Naive thymus-derived CD4-positive, alpha-beta T cell (primary cell): ENCODE data around the gene SLC27A6. TPM values are rescaled to one million over a fixed set of nuclear protein-coding genes. Genes with fewer than 3 reads are reported as not detected.
"Not testable (repeated sequence)": the region's sequence is repeated elsewhere in the genome, so short reads cannot be mapped to it uniquely, and the experiment has no call there.

Source experiments
- ATAC-seq: fragments of 150-1000 bp; cut with Tn5 transposase; 2 replicates; pipeline ENCODE4 v1.10.0; 2021; ENCODE audit warnings: mild to moderate bottlenecking, moderate library complexity
- CTCF ChIA-PET: fragments of 350-600 bp; sonication (Branson Sonifier 250); formaldehyde crosslinking; loops from one replicate; lab custom pipeline; 2021; ENCODE audit warnings: antibody characterized with exemption; lab: Charles Lee
- POLR2A ChIA-PET: fragments of 350-600 bp; sonication (Branson Sonifier 250); formaldehyde crosslinking; loops from one replicate; lab custom pipeline; 2021; ENCODE audit warnings: antibody characterized with exemption, inconsistent platforms; lab: Charles Lee
- DNase-seq, 9 donors: peaks; one replicate each; pipeline versions ENCODE4 v3.0.0 to v3.0.0-alpha.2; 2020 to 2022; ENCODE audit warnings: mixed read lengths in 1 of 9
- H3K27ac ChIP-seq: one replicate; pipeline ENCODE4 v1.7.0; 2013; ENCODE audit warnings: mild to moderate bottlenecking, low read depth, low read length, moderate library complexity
- H3K27me3 ChIP-seq, 2 donors: one replicate each; pipeline ENCODE4 v1.7.0; 2013; ENCODE audit warnings: low read length in 2 of 2, mild to moderate bottlenecking in 2 of 2, moderate library complexity in 2 of 2; ENCODE audit not compliant: control insufficient read depth in 2 of 2, insufficient read depth in 2 of 2
- H3K36me3 ChIP-seq, 3 experiments: 1 replicate in 2 of 3; 2 replicates in 1 of 3; pipeline ENCODE4 v1.7.0; 2013; ENCODE audit warnings: low read length in 3 of 3, mild to moderate bottlenecking in 3 of 3, moderate library complexity in 1 of 3; ENCODE audit not compliant: insufficient read depth in 3 of 3, control insufficient read depth in 2 of 3
- H3K4me1 ChIP-seq, 2 donors: one replicate each; pipeline ENCODE4 v1.7.0; 2013; ENCODE audit warnings: low read length in 2 of 2, mild to moderate bottlenecking in 2 of 2, moderate library complexity in 1 of 2; ENCODE audit not compliant: control insufficient read depth in 2 of 2, insufficient read depth in 2 of 2
- H3K4me3 ChIP-seq: 2 replicates; pipeline ENCODE4 v1.7.0; 2013; ENCODE audit warnings: mild to moderate bottlenecking, low read length
- H3K9me3 ChIP-seq, 3 experiments: 1 replicate in 2 of 3; 2 replicates in 1 of 3; pipeline ENCODE4 v1.7.0; 2013; ENCODE audit warnings: low read length in 3 of 3; ENCODE audit not compliant: control insufficient read depth in 2 of 3
- H3K27ac Mint-ChIP-seq, 9 donors: one replicate each; pipeline ENCODE4 v1.8.0; 2020 to 2022; ENCODE audit warnings: mixed read lengths in 9 of 9, mild to moderate bottlenecking in 8 of 9, moderate library complexity in 5 of 9, inconsistent platforms in 2 of 9
- H3K27me3 Mint-ChIP-seq, 5 donors: one replicate each; pipeline ENCODE4 v1.8.0; 2021 to 2022; ENCODE audit warnings: mixed read lengths in 5 of 5, mild to moderate bottlenecking in 1 of 5
- H3K36me3 Mint-ChIP-seq, 5 donors: one replicate each; pipeline ENCODE4 v1.8.0; 2020 to 2022; ENCODE audit warnings: mixed read lengths in 5 of 5, mild to moderate bottlenecking in 3 of 5, inconsistent platforms in 1 of 5
- H3K4me1 Mint-ChIP-seq, 7 donors: one replicate each; pipeline ENCODE4 v1.8.0; 2020 to 2022; ENCODE audit warnings: mixed read lengths in 7 of 7, mild to moderate bottlenecking in 3 of 7, inconsistent platforms in 1 of 7
- H3K4me3 Mint-ChIP-seq, 10 donors: one replicate each; pipeline ENCODE4 v1.8.0; 2020 to 2022; ENCODE audit warnings: mild to moderate bottlenecking in 10 of 10, mixed read lengths in 10 of 10, moderate library complexity in 6 of 10, inconsistent platforms in 2 of 10
- H3K9me3 Mint-ChIP-seq, 11 donors: one replicate each; pipeline ENCODE4 v1.8.0; 2020 to 2022; ENCODE audit warnings: mixed read lengths in 11 of 11, mild to moderate bottlenecking in 4 of 11, inconsistent platforms in 1 of 11, moderate library complexity in 1 of 11
- intact Hi-C, 2 donors: fragments of 100-400 bp; cut with micrococcal nuclease; formaldehyde crosslinking; loops; one replicate each; pipeline ENCODE4 v1.15.1; 2023
- polyA plus RNA-seq, 2 donors: library from polyadenylated mRNA; unstranded; fragments of 300-500 nt; fragmentation: Illumina TruSeq; gene quantifications; one replicate each; pipeline ENCODE4 v1.2.3, GENCODE V29; 2021
- total RNA-seq, 6 experiments: library from RNA in 5 of 6; stranded (reverse) in 5 of 6; gene quantifications; 1 replicate in 5 of 6; 2 replicates in 1 of 6; pipeline ENCODE4 v1.2.3 and lab custom pipeline; 2021 to 2026

SLC27A6 gene
- total and polyA plus RNA-seq, 7 experiments from 2014 or later, result not detected

GRCh38 chr5:129036257-129036656, 71.0 kb downstream of the SLC27A6 start:
- H3K4me1 Mint-ChIP-seq, ATAC-seq: not testable (repeated sequence)
- CTCF ChIA-PET, result interaction anchor here (0.6 kb wide), 1 partner anchor 301 kb away, joined by 3 read pairs; no protein-coding TSS in a partner anchor

GRCh38 chr5:129041196-129041881, 76.1 kb downstream of the SLC27A6 start:
- H3K27ac Mint-ChIP-seq, result no peak overlapping the region
- no peaks in the 10 kb centered on the region for H3K4me1 Mint-ChIP-seq
- Histone ChIP-seq H3K36me3 (no peaks in the 10 kb centered on the region), H3K9me3 (no peaks in the 10 kb centered on the region), H3K4me3 (no peak overlapping the region), H3K27ac (no peak overlapping the region), H3K27me3 (no peaks in the 10 kb centered on the region), H3K4me1 (no peaks in the 10 kb centered on the region)
- H3K27me3 Mint-ChIP-seq, result peaks cover 0 to 18% (median 5%) of the 10 kb centered on the region in 5 donors
- ATAC-seq, result no peak
- CTCF ChIA-PET, result no interaction called here
- POLR2A ChIA-PET, result no interaction called here
- intact Hi-C loops, result no loop called here
- H3K9me3 Mint-ChIP-seq, result peaks cover 0 to 35% (median 11%) of the 10 kb centered on the region in 11 donors
- DNase-seq, result no peak
- no peak overlapping the region for H3K4me3 Mint-ChIP-seq
- peaks cover 0 to 8% (median 0%) of the 10 kb centered on the region in 5 donors for H3K36me3 Mint-ChIP-seq

More at GRCh38 chr5:129036257-129036656, 71.0 kb downstream of the SLC27A6 start:
- H3K9me3 Mint-ChIP-seq, intact Hi-C loops, H3K27me3 ChIP-seq, H3K4me3 ChIP-seq, H3K36me3 ChIP-seq, H3K9me3 ChIP-seq, H3K4me1 ChIP-seq, H3K36me3 Mint-ChIP-seq, DNase-seq, H3K27ac ChIP-seq, H3K4me3 Mint-ChIP-seq, POLR2A ChIA-PET, H3K27ac Mint-ChIP-seq: not testable (repeated sequence)
- peaks cover 0 to 29% (median 18%) of the 10 kb centered on the region in 5 donors for H3K27me3 Mint-ChIP-seq

- ATAC-seq, result no peak
- no peaks in the 10 kb centered on the region for H3K4me1 ChIP-seq
- peaks cover 0 to 18% (median 5%) of the 10 kb centered on the region in 5 donors for H3K27me3 Mint-ChIP-seq
- no peaks in the 10 kb centered on the region for H3K4me1 Mint-ChIP-seq
- ChIA-PET CTCF (no interaction called here), POLR2A (no interaction called here)
- no peaks in the 10 kb centered on the region for H3K27me3 ChIP-seq
- peaks cover 0 to 8% (median 0%) of the 10 kb centered on the region in 5 donors for H3K36me3 Mint-ChIP-seq
- peaks cover 0 to 35% (median 12%) of the 10 kb centered on the region in 11 donors for H3K9me3 Mint-ChIP-seq
- H3K9me3 ChIP-seq, result no peaks in the 10 kb centered on the region
- no peaks in the 10 kb centered on the region for H3K36me3 ChIP-seq
- H3K4me3 ChIP-seq, result no peak overlapping the region
- no peak overlapping the region for H3K27ac ChIP-seq
- no peak for DNase-seq
- intact Hi-C loops, result no loop called here
- no peak overlapping the region for H3K4me3 Mint-ChIP-seq
- no peak overlapping the region for H3K27ac Mint-ChIP-seq
These were observed 77.0 kb downstream of the SLC27A6 start for GRCh38 chr5:129042306-129042705.

- Histone ChIP-seq H3K9me3 (no peaks in the 10 kb centered on the region), H3K36me3 (no peaks in the 10 kb centered on the region), H3K27me3 (no peaks in the 10 kb centered on the region), H3K4me1 (no peaks in the 10 kb centered on the region), H3K4me3 (no peak overlapping the region), H3K27ac (no peak overlapping the region)
- H3K27me3 Mint-ChIP-seq, result peaks cover 0 to 10% (median 4%) of the 10 kb centered on the region in 5 donors
- H3K27ac Mint-ChIP-seq, result no peak overlapping the region
- intact Hi-C loops, result no loop called here
- DNase-seq (no peak), ATAC-seq (no peak)
- H3K9me3 Mint-ChIP-seq, result peaks cover 0 to 35% (median 12%) of the 10 kb centered on the region in 11 donors
- CTCF ChIA-PET, result no interaction called here
- POLR2A ChIA-PET, result no interaction called here
- H3K36me3 Mint-ChIP-seq, result peaks cover 0 to 8% (median 0%) of the 10 kb centered on the region in 5 donors
- H3K4me1 Mint-ChIP-seq, result no peaks in the 10 kb centered on the region
- H3K4me3 Mint-ChIP-seq, result no peak overlapping the region
These were observed 78.6 kb downstream of the SLC27A6 start for GRCh38 chr5:129043894-129044293.

- Histone ChIP-seq H3K9me3 (no peaks in the 10 kb centered on the region), H3K4me3 (no peak overlapping the region), H3K27me3 (no peaks in the 10 kb centered on the region), H3K4me1 (no peaks in the 10 kb centered on the region), H3K36me3 (no peaks in the 10 kb centered on the region), H3K27ac (no peak overlapping the region)
- no peak overlapping the region for H3K27ac Mint-ChIP-seq
- H3K27me3 Mint-ChIP-seq, result peaks cover 0 to 12% (median 5%) of the 10 kb centered on the region in 5 donors
- H3K4me3 Mint-ChIP-seq, result no peak overlapping the region
- ATAC-seq, result no peak
- peaks cover 0 to 8% (median 0%) of the 10 kb centered on the region in 5 donors for H3K36me3 Mint-ChIP-seq
- H3K9me3 Mint-ChIP-seq, result peaks cover 0 to 35% (median 12%) of the 10 kb centered on the region in 11 donors
- no peak for DNase-seq
- ChIA-PET CTCF (no interaction called here), POLR2A (no interaction called here)
- no peaks in the 10 kb centered on the region for H3K4me1 Mint-ChIP-seq
- intact Hi-C loops, result no loop called here
These were observed 80.9 kb downstream of the SLC27A6 start for GRCh38 chr5:129046151-129046550.

GRCh38 chr5:129048509-129048908, 83.2 kb downstream of the SLC27A6 start:
- POLR2A ChIA-PET, result no interaction called here
- ATAC-seq, result no peak

More at GRCh38 chr5:129048509-129048908, 83.2 kb downstream of the SLC27A6 start:
- Mint-ChIP-seq H3K27me3 (peaks cover 0 to 11% (median 0%) of the 10 kb centered on the region in 5 donors), H3K4me1 (no peaks in the 10 kb centered on the region), H3K4me3 (no peak overlapping the region), H3K9me3 (peaks cover 0 to 25% (median 12%) of the 10 kb centered on the region in 11 donors), H3K27ac (no peak overlapping the region), H3K36me3 (peaks cover 0 to 8% (median 0%) of the 10 kb centered on the region in 5 donors)
- CTCF ChIA-PET, result no interaction called here
- Histone ChIP-seq H3K4me3 (no peak overlapping the region), H3K36me3 (no peaks in the 10 kb centered on the region), H3K9me3 (no peaks in the 10 kb centered on the region), H3K27me3 (peaks cover 0 to 2% of the 10 kb centered on the region in 2 donors), H3K27ac (no peak overlapping the region), H3K4me1 (no peaks in the 10 kb centered on the region)
- no peak for DNase-seq
- intact Hi-C loops, result no loop called here
